GM21526 (cell line): ENCODE results near the gene PID1.

Experiments
- ATAC-seq: cut with Tn5 transposase; IDR thresholded peaks from one replicate; pipeline ENCODE4 v1.9.1; 2021; ENCODE audit warnings: moderate library complexity; ENCODE audit not compliant: unreplicated experiment, low FRiP score

Gene PID1

DNA sequence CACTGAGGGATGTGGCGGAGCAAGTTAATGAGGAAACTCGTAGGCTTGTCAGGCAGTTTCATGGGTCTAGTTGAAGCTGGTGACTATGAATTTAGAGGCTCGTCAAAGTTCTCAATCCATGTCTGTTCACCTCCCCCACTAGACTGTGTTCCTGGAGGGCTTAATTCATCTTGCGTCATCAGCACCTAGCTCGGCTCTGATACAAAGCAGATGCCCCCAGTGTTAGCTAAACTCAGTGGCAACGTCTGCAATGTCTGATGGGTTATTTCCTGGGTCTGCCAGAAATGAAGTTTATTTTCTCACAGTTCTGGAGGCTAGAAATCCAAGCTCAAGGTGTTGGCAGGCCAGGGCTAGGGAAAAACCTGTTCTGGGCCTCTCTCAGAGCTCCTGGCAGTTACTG is 140.6 kb downstream of the PID1 start:
- no peak for ATAC-seq

DNA sequence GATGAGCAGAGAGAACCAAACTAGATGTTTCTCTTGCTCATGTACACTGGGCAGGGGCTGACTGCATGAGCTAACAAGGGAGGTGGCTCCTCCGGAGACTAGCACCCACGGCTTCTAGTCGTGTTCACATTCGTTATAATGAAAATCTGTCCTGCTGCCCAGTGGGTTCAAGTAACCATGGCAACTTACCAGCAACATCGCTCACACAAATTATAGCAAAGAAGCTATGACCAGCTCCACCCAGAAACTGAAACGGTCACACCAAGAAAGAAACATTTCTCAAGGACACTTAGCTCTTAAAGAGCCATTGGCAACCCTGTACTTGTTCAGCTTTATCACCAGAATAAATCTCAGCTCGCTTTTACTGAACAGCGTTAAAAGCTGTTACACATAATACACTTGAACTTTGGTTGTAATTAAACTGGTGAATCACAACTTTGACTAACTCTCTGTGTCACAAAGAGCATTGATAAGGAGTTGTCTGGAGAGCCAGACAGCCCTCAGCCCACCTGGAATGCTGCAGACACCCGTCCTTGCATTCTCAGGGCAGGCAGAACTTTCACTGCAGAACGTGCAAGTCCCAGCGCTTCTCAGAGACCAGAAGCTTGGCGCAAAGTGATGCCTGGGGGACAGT is 141.2 kb downstream of the PID1 start:
- ATAC-seq = no peak

DNA sequence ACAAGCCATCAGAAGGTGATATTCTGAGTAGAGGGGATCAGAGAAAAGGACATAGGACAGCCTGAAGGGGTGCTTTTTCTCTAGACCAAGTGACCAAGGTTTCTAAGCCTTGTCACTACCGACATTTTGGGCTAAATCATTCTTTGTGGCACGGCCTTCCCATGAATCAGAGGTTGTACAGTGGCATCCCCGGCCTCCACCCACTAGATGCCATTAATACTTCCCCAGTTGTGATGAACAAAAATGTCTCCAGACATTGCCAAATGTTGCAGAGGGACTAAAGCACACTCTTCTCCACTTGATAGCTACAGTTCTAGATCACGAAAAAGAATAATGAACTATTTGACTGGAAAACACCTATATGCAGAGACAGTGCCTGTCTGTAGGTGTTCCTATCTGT is 143.6 kb downstream of the PID1 start:
- no peak for ATAC-seq

DNA sequence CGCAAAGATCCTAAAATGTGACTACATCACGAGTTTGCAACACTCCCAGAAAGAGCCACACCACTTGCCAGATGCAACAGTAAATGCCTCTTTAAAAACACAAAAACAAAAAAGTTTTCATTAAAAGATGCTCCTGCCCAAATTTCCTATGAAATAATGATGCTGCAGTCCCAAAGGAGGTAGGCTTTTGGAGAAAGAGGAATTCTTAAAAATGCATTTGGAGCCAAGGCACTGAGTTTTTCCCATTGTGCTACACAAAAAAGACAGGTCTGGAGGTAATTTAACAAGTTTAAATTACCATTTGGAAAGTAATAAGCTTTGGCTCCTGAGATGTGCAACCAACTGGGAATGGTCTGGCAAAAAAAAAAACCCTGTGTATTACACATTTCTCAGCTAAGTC is 145.0 kb downstream of the PID1 start:
- ATAC-seq = no peak

DNA sequence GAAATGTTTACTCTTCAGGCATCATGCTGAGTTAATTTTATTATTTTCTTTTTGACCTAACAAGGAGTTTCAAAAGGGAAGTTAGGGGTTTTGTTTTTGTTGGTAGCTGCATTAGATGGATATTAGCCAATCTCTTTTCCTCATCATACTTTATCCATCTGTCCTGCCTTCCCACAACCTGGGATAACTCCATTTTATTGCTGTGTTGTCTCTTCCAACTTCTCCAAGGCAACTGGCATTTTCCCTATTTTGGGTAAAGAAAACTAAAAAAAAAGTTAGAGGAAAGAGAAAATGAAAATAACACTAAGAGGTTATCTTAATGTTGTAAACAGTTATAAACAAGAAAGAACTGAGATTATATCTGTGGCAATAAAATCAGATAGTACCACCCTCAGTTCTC is 147.0 kb downstream of the PID1 start:
- no peak for ATAC-seq

DNA sequence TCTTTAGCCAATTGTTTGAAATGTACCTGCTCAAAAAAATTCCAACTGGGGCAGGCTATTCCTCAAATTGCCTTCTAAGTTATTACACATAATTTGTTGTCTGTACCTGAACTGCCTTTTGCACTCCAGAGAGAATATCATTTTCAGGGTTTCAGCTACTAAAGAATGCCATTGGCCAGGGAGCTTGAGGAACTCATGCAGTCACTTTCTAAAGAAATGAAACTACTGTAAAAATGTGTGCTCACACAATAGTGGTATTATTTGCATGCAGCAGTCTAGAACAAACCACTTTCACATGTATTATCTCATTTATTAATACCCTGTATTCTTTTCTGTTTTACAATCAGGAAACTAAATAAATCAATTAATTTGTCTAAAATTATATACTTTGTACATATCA is 152.2 kb downstream of the PID1 start:
- peak; percentile 69 for ATAC-seq

DNA sequence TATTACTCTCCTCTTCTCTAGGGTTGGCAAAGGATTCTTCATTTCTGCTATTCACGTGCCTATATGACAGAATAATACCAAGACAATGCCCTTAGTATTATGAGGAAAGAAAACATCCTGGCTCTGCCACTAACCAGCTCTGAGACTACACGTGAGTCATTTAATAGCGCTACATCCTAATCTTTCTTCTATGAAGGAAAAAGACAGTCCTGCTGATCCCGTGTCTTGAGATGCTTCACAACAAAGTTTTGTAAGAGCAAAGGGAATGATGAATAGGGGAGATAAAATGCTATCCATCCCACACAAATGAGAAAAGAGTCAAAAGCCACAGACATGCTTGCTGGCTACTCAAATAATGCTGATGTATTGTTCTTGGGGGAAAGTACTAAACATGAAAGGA is 152.8 kb downstream of the PID1 start:
- no peak for ATAC-seq

DNA sequence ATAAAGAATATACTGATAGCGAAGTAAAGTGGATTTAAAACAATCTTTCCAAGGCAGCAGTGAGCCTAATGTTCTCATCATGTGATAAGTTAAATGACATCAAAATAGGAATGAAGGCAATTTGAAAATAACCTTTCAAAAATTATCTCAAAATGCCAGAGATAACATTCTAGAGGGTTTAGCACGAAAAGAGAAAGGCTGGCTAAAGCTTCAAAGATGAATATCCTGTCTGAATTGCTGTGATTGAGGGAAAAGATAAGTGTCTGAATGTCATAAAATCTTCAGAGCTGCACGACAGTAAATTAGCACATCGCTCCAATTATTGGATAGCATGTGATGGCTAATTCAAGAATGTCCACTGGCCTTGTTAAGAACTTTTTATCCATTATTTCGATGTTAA is 159.3 kb downstream of the PID1 start:
- ATAC-seq = no peak

DNA sequence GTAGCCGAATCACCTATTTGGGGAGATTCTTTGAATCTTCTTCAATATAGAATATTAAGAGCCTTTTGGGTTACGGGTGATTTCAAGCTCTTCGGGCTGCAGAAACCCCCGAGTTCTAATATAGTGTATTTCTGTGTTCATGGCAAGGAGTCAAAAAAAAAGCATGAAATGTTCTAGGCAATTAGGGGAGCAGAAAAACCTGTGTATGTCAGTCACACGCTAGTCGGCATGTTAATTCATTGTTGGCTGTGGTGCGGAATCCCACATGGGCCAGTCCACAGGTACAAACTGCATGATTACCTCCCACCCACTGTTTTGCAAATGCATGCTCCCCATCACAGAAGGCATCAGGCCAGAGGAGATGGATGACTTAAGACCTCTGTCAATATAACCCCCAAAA is 161.9 kb downstream of the PID1 start:
- no peak for ATAC-seq

DNA sequence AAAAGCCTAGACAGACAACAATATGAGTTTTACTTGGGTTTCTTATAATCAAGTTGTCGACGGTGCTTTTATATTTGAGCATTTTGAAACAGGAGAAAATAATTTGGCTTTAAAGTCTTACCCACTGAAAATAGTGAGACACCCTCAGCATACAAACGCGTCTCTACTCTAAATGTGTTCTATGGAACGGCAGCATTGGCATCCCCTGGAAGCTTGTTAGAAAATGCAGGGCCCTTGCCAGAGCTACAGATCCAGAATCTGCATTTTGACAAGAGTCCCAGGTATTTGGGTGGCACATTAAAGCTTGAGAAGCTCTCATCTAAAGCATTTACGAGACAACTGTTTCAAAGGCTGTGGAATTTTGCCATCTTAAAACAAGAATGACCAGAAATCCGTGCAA is 163.5 kb downstream of the PID1 start:
- ATAC-seq = no peak

DNA sequence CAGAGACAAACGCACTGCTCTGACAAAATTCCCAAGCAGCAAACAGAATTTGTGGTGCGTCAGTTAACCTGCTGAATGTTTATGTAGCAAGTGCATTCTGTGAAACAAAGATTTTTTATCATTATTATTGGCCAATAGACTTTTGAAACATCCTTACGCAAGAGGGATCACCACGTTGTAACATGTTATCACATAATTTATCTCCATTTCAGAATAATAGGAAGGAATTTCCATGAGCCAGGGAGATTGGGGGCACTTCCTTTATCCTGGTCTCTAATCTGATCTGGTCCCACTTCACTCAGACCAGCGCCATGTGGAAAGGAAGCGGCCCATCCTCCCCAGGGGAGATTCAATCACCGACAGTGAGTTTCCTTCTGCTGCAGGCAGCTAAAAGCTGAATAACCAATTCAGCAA is 166.1 kb downstream of the PID1 start:
- no peak for ATAC-seq

DNA sequence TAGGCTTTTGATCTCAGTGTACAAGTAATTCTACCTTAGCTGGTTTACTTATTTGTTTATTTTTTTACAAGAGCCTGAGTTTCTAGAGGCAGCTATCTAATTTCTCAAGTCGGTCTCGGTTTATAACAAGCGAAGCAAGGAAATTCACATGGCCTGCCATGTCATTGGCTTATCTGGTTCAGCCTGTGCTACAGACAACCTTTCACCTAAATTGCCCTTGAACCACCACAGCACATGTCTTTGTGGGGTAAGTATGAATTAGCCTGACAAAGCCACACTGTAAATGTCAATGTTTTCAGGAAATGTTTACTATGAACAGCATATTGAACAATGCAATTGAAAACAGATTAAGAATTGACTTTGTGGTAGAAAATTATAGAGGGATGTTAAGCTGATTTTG is 167.1 kb downstream of the PID1 start:
- no peak for ATAC-seq

DNA sequence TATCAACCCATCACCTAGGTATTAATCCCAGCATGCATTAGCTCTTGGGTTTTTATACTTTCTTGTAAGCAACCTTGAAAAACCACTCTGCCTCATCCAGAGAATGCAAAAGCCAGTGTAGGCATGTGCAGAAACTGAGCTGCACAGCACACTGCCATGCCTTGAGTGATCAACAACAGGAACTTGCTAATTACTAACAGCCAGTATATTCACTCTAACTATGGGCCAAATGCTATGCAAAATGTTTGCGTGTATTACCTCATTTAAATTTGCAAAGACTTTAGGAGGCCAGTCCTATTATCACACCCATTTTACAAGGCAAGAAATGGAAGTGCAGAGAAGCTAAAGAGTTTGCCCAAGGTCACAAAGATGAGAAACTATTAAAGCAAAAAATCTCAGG is 169.8 kb downstream of the PID1 start:
- ATAC-seq = no peak

DNA sequence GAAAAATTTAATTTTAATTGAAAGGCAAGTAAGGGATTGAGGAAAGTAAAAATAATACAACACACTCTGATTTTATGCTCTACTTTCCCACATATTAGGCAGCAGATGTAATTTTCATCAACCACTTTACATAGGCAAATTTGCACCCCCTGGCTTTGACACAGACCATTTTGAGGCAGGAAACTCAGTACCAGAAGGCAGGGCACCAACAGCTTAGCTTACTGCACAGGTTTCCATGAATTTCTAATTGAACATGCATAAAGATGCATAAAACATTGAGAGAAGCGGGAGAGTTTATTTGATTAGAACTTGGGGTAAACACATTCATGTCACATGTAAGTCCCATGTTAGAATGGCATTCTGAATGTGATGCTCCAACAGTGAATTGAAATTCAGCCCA is 171.9 kb downstream of the PID1 start:
- no peak for ATAC-seq

DNA sequence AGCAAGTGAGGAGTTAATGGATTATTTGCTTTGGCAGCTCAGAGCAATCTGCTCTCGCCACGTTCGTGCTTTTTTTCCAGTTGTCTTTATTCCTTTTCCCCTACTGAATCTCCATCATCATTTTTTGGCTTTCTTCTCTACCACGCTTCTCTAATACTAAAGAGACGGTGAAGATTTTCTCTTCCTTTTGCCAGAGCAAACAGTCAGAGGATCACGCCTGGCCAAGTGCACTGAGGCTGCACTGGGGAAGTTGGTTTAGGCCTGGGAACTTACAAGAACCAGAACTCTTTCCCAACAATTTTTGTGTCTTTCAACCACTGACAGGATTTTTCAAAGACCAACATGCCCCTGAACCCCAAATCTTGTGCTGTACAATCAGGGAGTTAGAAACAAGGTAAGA is 172.3 kb downstream of the PID1 start:
- no peak for ATAC-seq

DNA sequence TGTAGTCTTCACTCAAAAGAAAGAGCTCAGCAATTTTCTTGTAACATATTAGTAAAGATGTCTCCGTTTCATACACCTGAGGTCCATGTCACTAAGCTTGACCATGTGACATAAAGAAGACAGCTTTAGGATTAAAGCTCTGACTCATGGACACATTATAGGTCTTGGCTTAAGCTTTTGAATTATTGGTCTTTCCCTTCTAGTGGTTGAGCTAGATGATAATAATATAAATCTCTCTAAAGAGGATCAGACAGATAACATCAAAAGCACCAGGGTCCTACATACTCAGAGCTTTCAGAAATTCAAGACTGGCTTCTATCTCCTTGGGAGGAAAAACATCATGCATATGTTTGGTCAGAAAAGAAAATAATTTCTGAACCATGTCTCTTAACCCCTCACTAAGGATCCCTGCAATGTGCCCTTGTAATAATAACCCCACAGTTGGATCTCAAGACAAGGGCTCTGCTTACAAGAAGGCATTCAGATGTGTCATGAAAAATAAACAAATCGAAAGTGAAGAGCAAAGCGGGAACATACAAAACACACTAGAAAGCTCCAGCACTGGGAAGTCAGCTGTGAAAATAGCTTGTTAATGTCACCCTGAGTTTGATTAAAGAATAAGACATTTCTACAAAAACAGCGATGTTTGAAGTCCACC is 174.5 kb downstream of the PID1 start:
- ATAC-seq = no peak

DNA sequence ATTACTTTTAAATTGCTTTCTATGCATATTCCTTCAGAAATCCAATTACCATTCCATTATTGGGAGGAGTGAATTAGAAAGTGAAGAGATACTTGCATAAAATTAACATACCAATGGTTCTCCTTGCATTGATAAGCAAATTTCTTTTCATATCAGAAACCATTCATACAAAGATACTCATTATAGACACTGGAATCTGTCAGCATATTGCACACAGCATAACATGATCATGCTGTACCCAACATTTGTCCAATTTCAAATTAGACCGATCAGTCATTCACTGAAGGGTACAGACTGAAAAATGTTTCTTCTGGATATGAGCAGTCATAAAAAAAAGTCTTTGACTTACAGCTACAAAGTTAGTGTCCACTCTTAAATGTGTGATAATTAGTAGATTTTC is 175.6 kb downstream of the PID1 start:
- no peak for ATAC-seq

DNA sequence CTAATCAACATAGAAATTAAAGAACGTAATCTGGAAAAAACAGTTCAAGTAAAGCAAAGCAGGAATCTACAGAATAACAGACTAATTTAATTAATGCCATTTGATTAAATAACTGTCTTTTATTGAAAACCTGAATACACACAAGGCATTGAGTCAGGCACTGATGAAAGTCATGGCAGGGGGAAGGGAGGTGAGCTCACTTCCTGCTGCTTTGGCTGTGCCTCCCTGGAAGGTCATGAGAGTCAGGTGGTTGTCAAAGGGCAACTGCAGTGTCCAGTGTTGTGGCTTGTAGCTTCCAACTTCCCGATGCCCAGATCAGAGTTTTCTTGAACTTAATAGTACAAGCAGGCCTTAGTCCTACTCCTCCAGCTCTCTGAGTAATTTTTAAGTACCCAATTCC is 180.9 kb downstream of the PID1 start:
- ATAC-seq = no peak

DNA sequence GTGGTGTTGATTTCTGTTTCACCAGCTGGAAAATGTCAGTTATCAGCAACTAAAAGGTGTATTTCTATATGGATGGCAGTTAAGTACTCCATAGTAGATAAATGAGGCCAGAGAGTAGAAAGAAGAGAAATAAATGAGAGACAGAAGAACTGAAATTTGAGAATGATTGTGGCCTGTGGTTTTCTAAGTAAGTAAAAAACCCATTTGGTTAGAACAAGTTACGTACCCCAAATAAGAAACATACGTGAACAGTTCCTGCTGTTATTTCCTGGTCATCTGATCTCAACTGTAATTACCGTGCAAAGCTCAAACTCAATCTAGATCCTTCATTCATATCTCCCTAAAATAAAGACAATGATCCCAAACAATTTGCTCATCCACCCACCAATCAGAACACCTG is 181.3 kb downstream of the PID1 start:
- no peak for ATAC-seq

DNA sequence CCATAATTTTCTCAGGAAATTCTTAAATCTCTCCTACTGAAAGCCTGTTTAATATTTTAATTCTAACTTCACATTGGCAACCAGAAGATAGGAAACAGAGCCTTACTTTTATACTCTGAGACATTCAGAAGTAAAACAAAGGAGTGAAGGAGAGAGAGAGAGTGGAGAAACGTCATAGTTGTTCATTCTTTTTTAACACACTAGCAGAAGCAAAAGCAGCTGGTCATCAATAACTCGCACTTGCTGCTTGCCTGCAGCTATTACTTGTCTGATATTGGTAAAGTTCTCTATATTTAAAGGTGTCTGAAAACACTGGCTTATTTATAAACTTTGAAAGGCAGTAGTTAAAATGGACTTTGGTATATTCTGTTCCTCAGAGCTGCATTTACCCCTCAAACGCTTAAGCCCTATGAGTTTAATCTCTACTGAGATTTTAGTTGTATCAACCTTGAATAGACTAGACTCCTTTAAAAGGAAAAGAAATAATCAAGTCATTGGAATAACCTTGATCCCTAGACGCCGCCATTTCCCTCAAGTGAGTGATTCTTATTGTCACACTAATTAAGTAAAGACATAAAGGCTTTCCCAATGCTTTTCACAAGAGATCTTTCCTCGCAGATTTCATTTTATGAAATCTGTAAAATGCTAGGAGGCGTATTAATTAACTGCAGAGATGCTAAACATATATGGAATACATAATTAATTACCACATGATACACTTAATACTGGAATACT is 182.0 kb downstream of the PID1 start:
- ATAC-seq = no peak

DNA sequence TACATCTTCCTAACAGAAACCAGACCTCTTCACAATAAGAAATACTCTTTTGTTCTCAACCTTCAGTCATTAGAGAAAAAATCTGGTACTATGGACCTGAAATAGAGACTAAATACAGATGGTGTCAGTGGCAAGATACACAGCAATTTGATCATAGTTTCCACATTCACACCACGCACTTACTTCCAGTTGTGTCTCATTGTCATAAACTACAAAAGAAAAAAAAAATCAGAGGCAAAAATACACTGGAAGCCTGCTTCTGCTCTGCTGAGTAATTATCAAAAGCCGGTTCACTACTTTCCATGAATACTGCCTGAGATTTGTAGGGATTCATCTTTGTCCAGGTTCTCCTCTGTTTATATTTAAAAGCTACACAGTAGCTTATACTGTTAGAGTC is 182.6 kb downstream of the PID1 start:
- ATAC-seq = no peak
